ENCODE measurements around the gene CTNND2.

The CTNND2 gene

GRCh38 chr5:11520241-11520930 is 383.9 kb downstream of the CTNND2 start:
- DNase-seq (ENCODE audit: low spot score), result no peak

- DNase-seq (ENCODE audit: low spot score), result no peak
Observed at GRCh38 chr5:11519236-11519635, 385.0 kb downstream of the CTNND2 start.

- no peak for DNase-seq (ENCODE audit: low spot score)
Observed at GRCh38 chr5:11518676-11519075, 385.6 kb downstream of the CTNND2 start.

GRCh38 chr5:11514705-11515432 is 389.4 kb downstream of the CTNND2 start:
- no peak for DNase-seq (ENCODE audit: low spot score)

- no peak for DNase-seq (ENCODE audit: low spot score)
Observed at GRCh38 chr5:11511878-11512277, 392.4 kb downstream of the CTNND2 start.

- no peak for DNase-seq (ENCODE audit: low spot score)
Observed at GRCh38 chr5:11510889-11511288, 393.4 kb downstream of the CTNND2 start.

GRCh38 chr5:11509793-11510192 is 394.5 kb downstream of the CTNND2 start:
- no peak for DNase-seq (ENCODE audit: low spot score)

GRCh38 chr5:11507156-11507910 is 396.9 kb downstream of the CTNND2 start:
- DNase-seq (ENCODE audit: low spot score), result no peak

- no peak for DNase-seq (ENCODE audit: low spot score)
Observed at GRCh38 chr5:11504886-11505193, 399.4 kb downstream of the CTNND2 start.

- no peak for DNase-seq (ENCODE audit: low spot score)
Observed at GRCh38 chr5:11504065-11504885, 400.0 kb downstream of the CTNND2 start.

GRCh38 chr5:11502783-11503182 is 401.5 kb downstream of the CTNND2 start:
- no peak for DNase-seq (ENCODE audit: low spot score)

- no peak for DNase-seq (ENCODE audit: low spot score)
Observed at GRCh38 chr5:11497651-11498050, 406.6 kb downstream of the CTNND2 start.

GRCh38 chr5:11496137-11496719 is 408.0 kb downstream of the CTNND2 start:
- no peak for DNase-seq (ENCODE audit: low spot score)

GRCh38 chr5:11494340-11494739 is 409.9 kb downstream of the CTNND2 start:
- DNase-seq (ENCODE audit: low spot score), result no peak

GRCh38 chr5:11491404-11492075 is 412.7 kb downstream of the CTNND2 start:
- DNase-seq (ENCODE audit: low spot score), result no peak

- no peak for DNase-seq (ENCODE audit: low spot score)
Observed at GRCh38 chr5:11483630-11484029, 420.6 kb downstream of the CTNND2 start.

GRCh38 chr5:11482011-11482410 is 422.2 kb downstream of the CTNND2 start:
- no peak for DNase-seq (ENCODE audit: low spot score)

GRCh38 chr5:11477786-11478185 is 426.5 kb downstream of the CTNND2 start:
- no peak for DNase-seq (ENCODE audit: low spot score)

- no peak for DNase-seq (ENCODE audit: low spot score)
Observed at GRCh38 chr5:11476866-11477265, 427.4 kb downstream of the CTNND2 start.

GRCh38 chr5:11468334-11469039 is 435.8 kb downstream of the CTNND2 start:
- no peak for DNase-seq (ENCODE audit: low spot score)

- no peak for DNase-seq (ENCODE audit: low spot score)
Observed at GRCh38 chr5:11467588-11467987, 436.7 kb downstream of the CTNND2 start.

Measured in left forelimb (tissue), 1 donor.